H9 (cell line): ENCODE measurements around the gene CPT2. TPM values are rescaled to one million over a fixed set of nuclear protein-coding genes. Genes with fewer than 3 reads are reported as not detected.

ENCODE experiments used
- DNase-seq: peaks from one replicate; pipeline ENCODE4 v3.0.0-alpha.2; 2017
- H2AFZ ChIP-seq: one replicate; pipeline ENCODE4 v1.6.1; 2013; ENCODE audit warnings: mild to moderate bottlenecking, low read length, control low read depth, moderate library complexity
- H2AK5ac ChIP-seq: 2 replicates; pipeline ENCODE4 v1.6.1; 2013; ENCODE audit warnings: low read length, control low read depth, mixed read lengths; ENCODE audit not compliant: insufficient read length
- H2BK120ac ChIP-seq: one replicate; pipeline ENCODE4 v1.6.1; 2013; ENCODE audit warnings: low read depth, mild to moderate bottlenecking, low read length, control low read depth, inconsistent platforms; ENCODE audit not compliant: poor library complexity, severe bottlenecking
- H2BK12ac ChIP-seq: 2 replicates; pipeline ENCODE4 v1.6.1; 2013; ENCODE audit warnings: low read length, control low read depth, mixed read lengths, low read depth; ENCODE audit not compliant: insufficient read length
- H2BK15ac ChIP-seq: 2 replicates; pipeline ENCODE4 v1.6.1; 2013; ENCODE audit warnings: low read depth, low read length, control low read depth
- H2BK20ac ChIP-seq: one replicate; pipeline ENCODE4 v1.6.1; 2013; ENCODE audit warnings: low read depth, mild to moderate bottlenecking, low read length, control low read depth, inconsistent platforms; ENCODE audit not compliant: poor library complexity, severe bottlenecking
- H2BK5ac ChIP-seq: 2 replicates; pipeline ENCODE4 v1.6.1; 2013; ENCODE audit warnings: low read length, control low read depth, mixed read lengths; ENCODE audit not compliant: insufficient read length
- H3K14ac ChIP-seq: 2 replicates; pipeline ENCODE4 v1.6.1; 2013; ENCODE audit warnings: low read length, control low read depth; ENCODE audit not compliant: insufficient read depth
- H3K18ac ChIP-seq: 2 replicates; pipeline ENCODE4 v1.6.1; 2013; ENCODE audit warnings: low read depth, mild to moderate bottlenecking, mixed read lengths, low read length, control low read depth; ENCODE audit not compliant: insufficient read length
- H3K23ac ChIP-seq: 2 replicates; pipeline ENCODE4 v1.6.1; 2013; ENCODE audit warnings: low read length, control low read depth, mixed read lengths, low read depth; ENCODE audit not compliant: insufficient read length
- H3K23me2 ChIP-seq: 2 replicates; pipeline ENCODE4 v1.6.1; 2013; ENCODE audit warnings: low read depth, mild to moderate bottlenecking, mixed read lengths, low read length, control low read depth; ENCODE audit not compliant: insufficient read length, poor library complexity, severe bottlenecking
- H3K27ac ChIP-seq: 2 replicates; pipeline ENCODE4 v1.5.1; 2013; ENCODE audit warnings: low read length, control low read depth, mixed read lengths, low read depth; ENCODE audit not compliant: insufficient read length
- H3K27me3 ChIP-seq: 2 replicates; pipeline ENCODE4 v1.6.1; 2013; ENCODE audit warnings: low read length, control low read depth, inconsistent platforms; ENCODE audit not compliant: insufficient read depth
- H3K4ac ChIP-seq: 2 replicates; pipeline ENCODE4 v1.6.1; 2013; ENCODE audit warnings: low read depth, mild to moderate bottlenecking, control low read depth, inconsistent platforms, low read length, moderate library complexity
- H3K4me1 ChIP-seq: 2 replicates; pipeline ENCODE4 v1.6.1; 2013; ENCODE audit warnings: low read length, control low read depth, inconsistent platforms; ENCODE audit not compliant: insufficient read depth
- H3K4me2 ChIP-seq: 2 replicates; pipeline ENCODE4 v1.6.1; 2013; ENCODE audit warnings: low read length, control low read depth, mixed read lengths; ENCODE audit not compliant: insufficient read length, insufficient read depth
- H3K56ac ChIP-seq: 2 replicates; pipeline ENCODE4 v1.6.1; 2013; ENCODE audit warnings: low read depth, mild to moderate bottlenecking, mixed read lengths, low read length, control low read depth; ENCODE audit not compliant: insufficient read length
- H3K79me1 ChIP-seq: 2 replicates; pipeline ENCODE4 v1.6.1; 2013; ENCODE audit warnings: low read depth, mild to moderate bottlenecking, moderate library complexity, low read length, control low read depth, inconsistent platforms; ENCODE audit not compliant: insufficient read depth, poor library complexity, severe bottlenecking
- H3K79me2 ChIP-seq: 2 replicates; pipeline ENCODE4 v1.6.1; 2013; ENCODE audit warnings: low read length, control low read depth, inconsistent platforms; ENCODE audit not compliant: insufficient read depth
- H3K9ac ChIP-seq: 2 replicates; pipeline ENCODE4 v1.6.1; 2013; ENCODE audit warnings: low read length, control low read depth, mixed read lengths; ENCODE audit not compliant: insufficient read length; ENCODE audit errors: extremely low read depth
- H3K9me3 ChIP-seq: one replicate; pipeline ENCODE4 v1.6.1; 2013; ENCODE audit warnings: low read depth, low read length, inconsistent platforms; ENCODE audit not compliant: control insufficient read depth
- H3T11ph ChIP-seq: one replicate; pipeline ENCODE4 v1.6.1; 2013; ENCODE audit warnings: mild to moderate bottlenecking, low read length, control low read depth, inconsistent platforms
- H4K20me1 ChIP-seq: one replicate; pipeline ENCODE4 v1.6.1; 2013; ENCODE audit not compliant: control insufficient read depth, insufficient read length, insufficient read depth
- H4K5ac ChIP-seq: 2 replicates; pipeline ENCODE4 v1.6.1; 2013; ENCODE audit warnings: low read depth, mild to moderate bottlenecking, mixed read lengths, low read length, control low read depth; ENCODE audit not compliant: insufficient read length
- H4K8ac ChIP-seq: replicated peaks from 2 replicates; pipeline ENCODE4 v1.6.1; 2013; ENCODE audit warnings: low read length, control low read depth, mixed read lengths, low read depth; ENCODE audit not compliant: insufficient read length
- H4K91ac ChIP-seq: 2 replicates; pipeline ENCODE4 v1.6.1; 2013; ENCODE audit warnings: low read depth, mild to moderate bottlenecking, moderate library complexity, mixed read lengths, low read length, control low read depth; ENCODE audit not compliant: insufficient read length
- H3K27ac Mint-ChIP-seq, 3 experiments: 2 replicates in 2 of 3; 3 replicates in 1 of 3; pipeline ENCODE4 v1.8.0; 2020 to 2021; ENCODE audit warnings: mixed read lengths in 3 of 3, mild to moderate bottlenecking in 1 of 3, moderate library complexity in 1 of 3
- H3K27me3 Mint-ChIP-seq: 2 replicates; pipeline ENCODE4 v1.8.0; 2021; ENCODE audit warnings: low read depth, mild to moderate bottlenecking, moderate library complexity, mixed read lengths
- H3K36me3 Mint-ChIP-seq, 3 experiments: 2 replicates in 2 of 3; 3 replicates in 1 of 3; pipeline ENCODE4 v1.8.0; 2020 to 2021; ENCODE audit warnings: low read depth in 3 of 3, mixed read lengths in 3 of 3; ENCODE audit not compliant: insufficient read depth in 1 of 3
- H3K4me1 Mint-ChIP-seq, 2 experiments: 2 replicates each; pipeline ENCODE4 v1.8.0; 2020; ENCODE audit warnings: mixed read lengths in 2 of 2
- H3K4me3 Mint-ChIP-seq, 2 experiments: 2 replicates in 1 of 2; 3 replicates in 1 of 2; pipeline ENCODE4 v1.8.0; 2020 to 2021; ENCODE audit warnings: mild to moderate bottlenecking in 2 of 2, mixed read lengths in 2 of 2, moderate library complexity in 1 of 2
- H3K9me3 Mint-ChIP-seq, 2 experiments: 2 replicates in 1 of 2; 3 replicates in 1 of 2; pipeline ENCODE4 v1.8.0; 2020; ENCODE audit warnings: mild to moderate bottlenecking in 2 of 2, mixed read lengths in 2 of 2, moderate library complexity in 1 of 2
- CTCF ChIP-seq: fragments of 200-600 bp; sonication (generic); conservative IDR thresholded peaks from 3 replicates; pipeline ENCODE4 v1.8.0; 2021; ENCODE audit warnings: antibody characterized with exemption, mild to moderate bottlenecking
- WGBS: extraction: QIAGEN DNeasy Blood & Tissue Kit; methylation state at CpG from one replicate; pipeline ENCODE4 v1.1.7; 2013; ENCODE audit warnings: missing lambda C conversion rate, low lambda C conversion rate, mixed read lengths; ENCODE audit not compliant: insufficient read length; ENCODE audit errors: extremely low coverage; 5-methylcytosine and 5-hydroxymethylcytosine counted together
- total RNA-seq: library from RNA; stranded (reverse); gene quantifications from 2 replicates; pipeline ENCODE4 v1.2.1, GENCODE V29; 2021

CPT2 gene
- total RNA-seq, 1 experiment from 2014 or later: 33.2 TPM

DNA sequence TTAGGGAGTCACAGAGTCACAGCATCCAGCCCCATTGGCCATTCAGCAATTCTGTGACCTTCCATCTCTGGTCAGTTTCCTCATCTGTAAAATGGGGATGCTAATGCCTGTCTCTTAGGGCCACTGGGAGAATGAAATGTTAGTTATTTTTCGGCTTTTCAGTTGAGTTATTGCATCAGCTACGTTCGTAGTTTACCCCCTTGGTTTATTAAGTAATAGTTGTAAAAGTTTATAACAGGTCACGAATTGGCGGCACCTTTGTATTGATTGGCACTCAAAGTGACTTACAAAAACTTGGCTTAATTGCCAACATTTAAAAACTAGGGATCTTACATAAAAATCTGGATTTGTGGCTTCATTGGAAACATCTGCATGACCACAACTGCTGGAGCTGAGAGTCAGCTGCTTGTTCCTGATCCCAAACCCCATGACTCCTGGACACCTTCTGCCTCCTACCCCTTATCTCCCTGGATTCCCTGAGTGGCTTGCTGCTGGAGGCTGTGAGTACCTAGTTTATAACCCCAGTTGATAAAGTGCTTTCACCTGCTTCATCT lies 31.1 kb upstream of the CPT2 start:
- Histone ChIP-seq H3K56ac (no peak overlapping the region), H3K23me2 (no peaks in the 10 kb centered on the region), H3K79me2 (no peaks in the 10 kb centered on the region), H2BK12ac (no peak overlapping the region), H2BK5ac (no peak overlapping the region), H3K23ac (no peak overlapping the region), H2BK15ac (no peak overlapping the region), H3K4me2 (no peak overlapping the region), H3K4me1 (peaks cover 3% of the 10 kb centered on the region; the same call in 1 of the 2 replicates), H3T11ph (no peak overlapping the region), H2AK5ac (no peak overlapping the region), H3K79me1 (no peaks in the 10 kb centered on the region), H3K27me3 (no peaks in the 10 kb centered on the region), H4K5ac (no peak overlapping the region), H3K18ac (no peak overlapping the region), H4K8ac (no peak overlapping the region), H3K27ac (no peak overlapping the region), H3K14ac (no peak overlapping the region), H2AFZ (no peak overlapping the region), H3K9me3 (no peaks in the 10 kb centered on the region), H2BK20ac (no peak overlapping the region), H4K20me1 (no peaks in the 10 kb centered on the region), H2BK120ac (no peak overlapping the region), H3K9ac (no peak overlapping the region), H3K4ac (no peak overlapping the region), H4K91ac (no peak overlapping the region)
- Mint-ChIP-seq H3K4me3 (no peak overlapping the region), H3K36me3 (no peaks in the 10 kb centered on the region), H3K9me3 (no peaks in the 10 kb centered on the region), H3K4me1 (peaks cover 32 to 37% of the 10 kb centered on the region in 2 experiments), H3K27me3 (peaks cover 2% of the 10 kb centered on the region), H3K27ac (no peak overlapping the region)
- DNase-seq: no peak
- WGBS: no CpG with 5 or more reads among the region's 5 CpGs
- TF ChIP-seq CTCF: no peak
